ENCODE measurements around the gene LEF1. TPM values are rescaled to one million over a fixed set of nuclear protein-coding genes. Genes with fewer than 3 reads are reported as not detected.

LEF1 gene
- total and polyA plus RNA-seq, 2 donors from 2014 or later, result 5.1 to 14.5 TPM

DNA sequence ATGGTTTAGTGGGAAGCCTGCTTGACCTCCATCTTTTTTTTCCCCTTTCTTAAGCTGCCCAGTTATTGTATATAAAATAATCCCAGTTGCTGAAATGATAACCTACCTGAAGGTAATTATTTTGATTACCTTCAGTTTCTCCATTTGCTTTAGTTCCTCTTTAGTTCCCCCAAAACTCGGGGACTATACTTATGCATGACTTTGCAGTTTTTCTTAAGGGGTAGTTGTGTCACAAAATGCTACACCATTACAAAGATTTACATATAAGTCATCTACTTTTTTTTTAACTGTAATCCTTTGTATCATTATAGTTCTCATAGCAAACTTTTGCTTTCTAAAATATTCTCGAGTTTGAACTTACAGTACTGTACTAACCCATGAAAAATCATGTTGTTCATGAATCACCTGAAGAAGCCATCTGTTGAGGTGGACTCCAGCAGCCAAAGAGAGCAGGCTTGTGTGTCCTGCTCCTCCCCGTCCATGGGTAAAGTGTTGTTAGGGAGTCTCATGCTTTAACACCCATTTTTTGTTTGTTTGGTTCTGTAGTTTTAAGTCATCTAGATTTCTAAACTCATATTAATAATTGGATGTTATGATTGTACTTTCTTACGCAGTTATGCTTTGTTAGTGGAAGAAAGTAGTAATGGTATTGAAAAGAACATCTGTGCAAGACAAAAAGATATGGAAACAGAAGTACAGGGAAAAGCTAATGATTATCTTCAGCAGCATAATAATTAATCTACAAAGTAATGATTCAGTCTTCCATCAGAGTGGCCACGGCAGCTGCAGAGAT, 144.5 kb downstream of the LEF1 start:
- intact Hi-C loops (cut with DNase I), result no loop called here
- H3K9ac ChIP-seq (ENCODE audit: low read length in 3 of 3), result no peak overlapping the region
- H3K4me1 ChIP-seq (ENCODE audit: control insufficient read depth in 2 of 3, insufficient read depth in 2 of 3, low read depth in 1 of 3, low read length in 3 of 3), result no peaks in the 10 kb centered on the region
- TF ChIP-seq, protein P1, sequence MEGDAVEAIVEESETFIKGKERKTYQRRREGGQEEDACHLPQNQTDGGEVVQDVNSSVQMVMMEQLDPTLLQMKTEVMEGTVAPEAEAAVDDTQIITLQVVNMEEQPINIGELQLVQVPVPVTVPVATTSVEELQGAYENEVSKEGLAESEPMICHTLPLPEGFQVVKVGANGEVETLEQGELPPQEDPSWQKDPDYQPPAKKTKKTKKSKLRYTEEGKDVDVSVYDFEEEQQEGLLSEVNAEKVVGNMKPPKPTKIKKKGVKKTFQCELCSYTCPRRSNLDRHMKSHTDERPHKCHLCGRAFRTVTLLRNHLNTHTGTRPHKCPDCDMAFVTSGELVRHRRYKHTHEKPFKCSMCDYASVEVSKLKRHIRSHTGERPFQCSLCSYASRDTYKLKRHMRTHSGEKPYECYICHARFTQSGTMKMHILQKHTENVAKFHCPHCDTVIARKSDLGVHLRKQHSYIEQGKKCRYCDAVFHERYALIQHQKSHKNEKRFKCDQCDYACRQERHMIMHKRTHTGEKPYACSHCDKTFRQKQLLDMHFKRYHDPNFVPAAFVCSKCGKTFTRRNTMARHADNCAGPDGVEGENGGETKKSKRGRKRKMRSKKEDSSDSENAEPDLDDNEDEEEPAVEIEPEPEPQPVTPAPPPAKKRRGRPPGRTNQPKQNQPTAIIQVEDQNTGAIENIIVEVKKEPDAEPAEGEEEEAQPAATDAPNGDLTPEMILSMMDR (IDR thresholded peaks at IDR 0.05; ENCODE audit: borderline replicate concordance, extremely low read depth, insufficient read depth), result no peak
- no peak overlapping the region for H3K27ac ChIP-seq (ENCODE audit: low read depth in 2 of 2, low read length in 2 of 2)
- peaks cover 0 to 35% (median 21%) of the 10 kb centered on the region in 3 donors for H3K36me3 ChIP-seq (ENCODE audit: control insufficient read depth in 2 of 3, insufficient read depth in 3 of 3, low read length in 3 of 3)
- no peaks in the 10 kb centered on the region for H3K27me3 ChIP-seq (ENCODE audit: control insufficient read depth, insufficient read depth, low read length)
- H3K9me3 ChIP-seq (ENCODE audit: control insufficient read depth in 2 of 3, insufficient read depth in 1 of 3, low read length in 3 of 3), result no peaks in the 10 kb centered on the region
- FAIRE-seq (no peak), DNase-seq (no peak)
- no peak overlapping the region for H3K4me3 ChIP-seq (ENCODE audit: low read length in 3 of 3)

DNA sequence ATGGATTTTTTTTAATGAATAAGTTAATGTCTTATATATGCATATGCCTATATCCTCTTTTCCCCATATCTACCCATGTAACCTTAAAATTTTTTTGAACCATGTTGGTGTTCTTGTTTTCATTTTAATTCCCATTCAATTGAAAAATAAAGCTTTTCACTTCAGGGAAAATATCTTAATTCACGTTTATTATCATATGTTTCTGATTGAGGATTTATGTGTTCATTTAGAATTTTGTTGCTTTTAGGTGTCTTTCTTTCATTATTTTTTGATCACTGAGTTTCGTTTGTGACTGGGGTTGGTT, 149.9 kb downstream of the LEF1 start:
- intact Hi-C loops (cut with DNase I), result loop anchor here (10.0 kb wide), 1 partner anchor 556 kb away; no protein-coding TSS in a partner anchor
- TF ChIP-seq, protein P1 (IDR thresholded peaks at IDR 0.05; ENCODE audit: borderline replicate concordance, extremely low read depth, insufficient read depth), result no peak
- FAIRE-seq (no peak), DNase-seq (no peak)
- H3K27me3 ChIP-seq (ENCODE audit: control insufficient read depth, insufficient read depth, low read length), result no peaks in the 10 kb centered on the region
- peaks cover 0 to 55% (median 28%) of the 10 kb centered on the region in 3 donors for H3K36me3 ChIP-seq (ENCODE audit: control insufficient read depth in 2 of 3, insufficient read depth in 3 of 3, low read length in 3 of 3)
- H3K4me3 ChIP-seq (ENCODE audit: low read length in 3 of 3), result no peak overlapping the region
- no peaks in the 10 kb centered on the region for H3K4me1 ChIP-seq (ENCODE audit: control insufficient read depth in 2 of 3, insufficient read depth in 2 of 3, low read depth in 1 of 3, low read length in 3 of 3)
- no peaks in the 10 kb centered on the region for H3K9me3 ChIP-seq (ENCODE audit: control insufficient read depth in 2 of 3, insufficient read depth in 1 of 3, low read length in 3 of 3)
- H3K27ac ChIP-seq (ENCODE audit: low read depth in 2 of 2, low read length in 2 of 2), result no peak overlapping the region
- no peak overlapping the region for H3K9ac ChIP-seq (ENCODE audit: low read length in 3 of 3)

DNA sequence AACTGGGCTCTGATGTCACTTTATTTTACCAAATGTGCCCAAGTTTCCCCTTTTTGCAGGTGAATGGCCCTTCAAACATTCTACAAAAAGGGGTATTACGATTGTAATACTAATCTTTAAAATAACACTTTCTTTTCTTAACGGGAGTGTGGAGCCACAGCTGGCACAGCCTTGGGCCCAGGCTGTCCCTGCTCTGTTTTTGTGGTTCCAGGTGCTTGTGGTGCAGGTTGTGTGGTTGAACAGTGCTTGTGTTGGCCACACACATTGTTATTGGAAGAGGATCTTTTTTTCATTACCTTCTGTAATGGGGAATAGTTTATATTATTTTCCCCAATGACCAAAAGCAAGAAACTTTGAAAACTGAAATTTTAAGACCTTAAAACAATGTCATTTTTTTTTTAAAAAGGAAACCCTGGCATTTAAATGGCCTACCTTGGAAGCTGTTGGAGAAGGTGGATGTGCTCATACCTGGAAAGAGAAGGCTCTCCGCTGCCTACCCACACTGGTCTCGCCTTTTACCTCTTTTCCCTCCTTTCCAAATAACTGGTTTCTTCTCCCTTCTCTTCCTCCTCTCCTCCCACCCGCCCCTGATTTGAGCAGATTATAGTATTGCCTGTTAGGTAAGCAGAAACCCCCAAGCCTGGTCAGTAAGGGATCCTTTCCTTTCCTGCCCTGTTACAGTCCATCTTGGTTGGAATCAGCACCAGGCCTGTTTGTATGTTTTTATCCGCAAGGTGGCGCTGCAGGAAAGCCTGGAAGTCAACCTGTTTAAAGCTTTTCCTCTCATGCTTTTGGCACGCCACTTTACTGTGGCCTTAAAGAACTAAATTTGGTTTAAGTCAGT, 150.5 kb downstream of the LEF1 start:
- Histone ChIP-seq H3K4me3 (ENCODE audit: low read length in 3 of 3) (no peak overlapping the region), H3K4me1 (ENCODE audit: control insufficient read depth in 2 of 3, insufficient read depth in 2 of 3, low read depth in 1 of 3, low read length in 3 of 3) (no peaks in the 10 kb centered on the region), H3K9me3 (ENCODE audit: control insufficient read depth in 2 of 3, insufficient read depth in 1 of 3, low read length in 3 of 3) (no peaks in the 10 kb centered on the region), H3K27me3 (ENCODE audit: control insufficient read depth, insufficient read depth, low read length) (no peaks in the 10 kb centered on the region), H3K36me3 (ENCODE audit: control insufficient read depth in 2 of 3, insufficient read depth in 3 of 3, low read length in 3 of 3) (peaks cover 0 to 55% (median 24%) of the 10 kb centered on the region in 3 donors), H3K9ac (ENCODE audit: low read length in 3 of 3) (no peak overlapping the region), H3K27ac (ENCODE audit: low read depth in 2 of 2, low read length in 2 of 2) (no peak overlapping the region)
- FAIRE-seq (peak; percentile 90), DNase-seq (peak; percentile 79 to 91 (median 85))
- intact Hi-C loops (cut with DNase I), result loop anchor here (10.0 kb wide), 1 partner anchor 557 kb away; no protein-coding TSS in a partner anchor
- TF ChIP-seq, protein P1 (IDR thresholded peaks at IDR 0.05; ENCODE audit: borderline replicate concordance, extremely low read depth, insufficient read depth), result peak; percentile 83

Measured in kidney (tissue), 14 donors.